K562 (cell line): ENCODE results near the gene TCF12. TPM values are rescaled to one million over a fixed set of nuclear protein-coding genes. Genes with fewer than 3 reads are reported as not detected.

Experiments
- ATF1 ChIP-seq, 2 experiments: fragments of 450-650 bp in 1 of 2; IDR thresholded peaks; 2 replicates each; pipeline ENCODE4 v1.6.1; 2016; ENCODE audit warnings: missing compliant biosample characterization in 1 of 2, missing genetic modification characterization in 1 of 2
- CXXC5 ChIP-seq: fragments of 250-450 bp; sonication (Bioruptor Pico); IDR thresholded peaks from 2 replicates; pipeline ENCODE4 v1.8.0; 2022; ENCODE audit warnings: inconsistent platforms, mild to moderate bottlenecking, moderate library complexity
- EP400 ChIP-seq: fragments of 450-650 bp; IDR thresholded peaks from 2 replicates; pipeline ENCODE4 v1.6.1; 2017; ENCODE audit warnings: antibody characterized with exemption, mild to moderate bottlenecking, moderate library complexity
- GATAD2B ChIP-seq: fragments of 450-650 bp; IDR thresholded peaks from 2 replicates; pipeline ENCODE4 v1.6.1; 2017; ENCODE audit warnings: mild to moderate bottlenecking, borderline replicate concordance
- GTF2F1 ChIP-seq: IDR thresholded peaks from 2 replicates; pipeline ENCODE4 v1.6.1; 2011; ENCODE audit warnings: low read depth, low read length, improper control_type of control experiment
- ID3 ChIP-seq, 2 experiments: fragments of 250-450 bp in 1 of 2; fragments of 450-650 bp in 1 of 2; sonication (Bioruptor Pico) in 1 of 2; IDR thresholded peaks; 2 replicates each; pipeline versions ENCODE4 v1.6.1 to v1.8.0; 2016 to 2021; ENCODE audit warnings: mild to moderate bottlenecking in 2 of 2, moderate library complexity in 2 of 2, missing compliant biosample characterization in 1 of 2, missing genetic modification characterization in 1 of 2
- KDM5B ChIP-seq: fragments of 200-600 bp; sonication (generic); IDR thresholded peaks from 2 replicates; pipeline ENCODE4 v1.6.1; 2012; ENCODE audit warnings: low read depth, mild to moderate bottlenecking, moderate library complexity, low read length, control low read depth, inconsistent platforms; ENCODE audit not compliant: insufficient replicate concordance
- L3MBTL2 ChIP-seq: fragments of 450-650 bp; IDR thresholded peaks from 2 replicates; pipeline ENCODE4 v1.6.1; 2016; ENCODE audit warnings: mild to moderate bottlenecking, moderate library complexity
- POLR2A ChIP-seq: fragments of 450-650 bp; conservative IDR thresholded peaks from 2 replicates; pipeline ENCODE4 v1.6.1; 2016
- RB1 ChIP-seq: fragments of 450-650 bp; IDR thresholded peaks from 2 replicates; pipeline ENCODE4 v1.6.1; 2017; ENCODE audit warnings: low read depth, mild to moderate bottlenecking
- RBFOX2 ChIP-seq: fragments of 200-400 bp; formaldehyde crosslinking; IDR thresholded peaks from 2 replicates; pipeline ENCODE4 v1.6.1; 2017; ENCODE audit warnings: low read depth, mild to moderate bottlenecking, low read length, moderate library complexity
- RREB1 ChIP-seq: fragments of 250-450 bp; sonication (Bioruptor Pico); IDR thresholded peaks from 2 replicates; pipeline ENCODE4 v1.4.0; 2020
- SAFB ChIP-seq: fragments of 200-400 bp; formaldehyde crosslinking; IDR thresholded peaks from 2 replicates; pipeline ENCODE4 v1.6.1; 2017; ENCODE audit warnings: low read depth, low read length, borderline replicate concordance
- SNRNP70 ChIP-seq: fragments of 200-400 bp; formaldehyde crosslinking; optimal IDR thresholded peaks from 2 replicates; pipeline ENCODE3; 2017; ENCODE audit warnings: low read depth, low read length
- TARDBP ChIP-seq: fragments of 450-650 bp; IDR thresholded peaks from 2 replicates; pipeline ENCODE4 v1.6.1; 2016
- ZBTB7A ChIP-seq: IDR thresholded peaks from 2 replicates; pipeline ENCODE4 v1.6.1; 2011; ENCODE audit warnings: low read depth, mild to moderate bottlenecking, low read length, moderate library complexity, borderline replicate concordance; ENCODE audit not compliant: control insufficient read depth
- ZNF184 ChIP-seq: sonication (generic); formaldehyde crosslinking; IDR thresholded peaks from 2 replicates; pipeline ENCODE4 v1.5.0; 2020; ENCODE audit warnings: missing genetic modification reagents
- polyA plus RNA-seq, 8 experiments: library from polyadenylated mRNA; depleted of rRNA in 4 of 8; stranded (reverse) in 5 of 8; unstranded in 3 of 8; fragments of >200 nt; fragmentation: Nextera tagmentation in 2 of 8; fragmentation: Illumina TruSeq in 1 of 8; extraction: Ambion mirVana in 2 of 8; extraction: Trizol in 1 of 8; gene quantifications; 2 replicates each; pipeline versions ENCODE4 v1.2.1 to v1.2.3, GENCODE V29; 2011 to 2014; ENCODE audit warnings: inconsistent platforms in 1 of 8, missing spikeins in 1 of 8
- total RNA-seq, 7 experiments: library from RNA; depleted of rRNA in 6 of 7; stranded (reverse); fragments of >200 nt in 6 of 7; fragmentation: Illumina TruSeq in 2 of 7; extraction: Trizol in 2 of 7; gene quantifications; 2 replicates each; pipeline versions ENCODE4 v1.2.1 to v1.2.3, GENCODE V29; 2011 to 2021; ENCODE audit warnings: low replicate concordance in 1 of 7
- TF ChIP-seq, protein P1 (sequence below): sonication (generic); formaldehyde crosslinking; IDR thresholded peaks from 2 replicates; pipeline ENCODE4 v1.9.0; 2022; ENCODE audit warnings: mild to moderate bottlenecking, missing genetic modification reagents
- TF ChIP-seq, protein P2 (sequence below), 2 experiments: fragments of 450-650 bp; IDR thresholded peaks; 2 replicates each; pipeline ENCODE4 v1.6.1; 2016

Gene TCF12
- total and polyA plus RNA-seq, 9 of the 15 experiments (the other 6 are each of a cell fraction or from before 2014, with no cell fraction given) = 10.5 to 132 (median 52.9) TPM

- peak; percentile 3; the same call in 1 of the 2 replicates for TF ChIP-seq RREB1 (CRISPR knock-in tag)
- TF ChIP-seq, protein P1, sequence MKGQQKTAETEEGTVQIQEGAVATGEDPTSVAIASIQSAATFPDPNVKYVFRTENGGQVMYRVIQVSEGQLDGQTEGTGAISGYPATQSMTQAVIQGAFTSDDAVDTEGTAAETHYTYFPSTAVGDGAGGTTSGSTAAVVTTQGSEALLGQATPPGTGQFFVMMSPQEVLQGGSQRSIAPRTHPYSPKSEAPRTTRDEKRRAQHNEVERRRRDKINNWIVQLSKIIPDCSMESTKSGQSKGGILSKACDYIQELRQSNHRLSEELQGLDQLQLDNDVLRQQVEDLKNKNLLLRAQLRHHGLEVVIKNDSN (CRISPR knock-in tag) = no peak
- TF ChIP-seq ATF1 (CRISPR knock-in tag; IDR thresholded peaks at IDR 0.05) = no peak
- peak; percentile 15; the same call in 1 of the 2 replicates for TF ChIP-seq ATF1 (tag; IDR thresholded peaks at IDR 0.05)
- TF ChIP-seq ZNF184 (CRISPR knock-in tag) = no peak
- 0 out of 2 replicates have a peak, but pooled peaks have one; percentile 13 for TF ChIP-seq GATAD2B
- TF ChIP-seq TARDBP = no peak
- TF ChIP-seq EP400 = peak; percentile 55
- peak; percentile 66; the same call in 1 of the 2 replicates for TF ChIP-seq ZBTB7A
- TF ChIP-seq, protein P2, sequence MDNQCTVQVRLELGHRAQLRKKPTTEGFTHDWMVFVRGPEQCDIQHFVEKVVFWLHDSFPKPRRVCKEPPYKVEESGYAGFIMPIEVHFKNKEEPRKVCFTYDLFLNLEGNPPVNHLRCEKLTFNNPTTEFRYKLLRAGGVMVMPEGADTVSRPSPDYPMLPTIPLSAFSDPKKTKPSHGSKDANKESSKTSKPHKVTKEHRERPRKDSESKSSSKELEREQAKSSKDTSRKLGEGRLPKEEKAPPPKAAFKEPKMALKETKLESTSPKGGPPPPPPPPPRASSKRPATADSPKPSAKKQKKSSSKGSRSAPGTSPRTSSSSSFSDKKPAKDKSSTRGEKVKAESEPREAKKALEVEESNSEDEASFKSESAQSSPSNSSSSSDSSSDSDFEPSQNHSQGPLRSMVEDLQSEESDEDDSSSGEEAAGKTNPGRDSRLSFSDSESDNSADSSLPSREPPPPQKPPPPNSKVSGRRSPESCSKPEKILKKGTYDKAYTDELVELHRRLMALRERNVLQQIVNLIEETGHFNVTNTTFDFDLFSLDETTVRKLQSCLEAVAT (IDR thresholded peaks at IDR 0.05) = peak in 1 of 2 experiments; percentile 58; a peak in 2 of 4 replicates
- peak; percentile 64 for TF ChIP-seq KDM5B
- peak; percentile 51; the same call in 1 of the 2 replicates for TF ChIP-seq RB1
- TF ChIP-seq GTF2F1 = no peak
- 0 out of 2 replicates have a peak, but pooled peaks have one; percentile 25 for TF ChIP-seq CXXC5
- peak; percentile 15; the same call in 1 of the 2 replicates for TF ChIP-seq POLR2A
- peak; percentile 66 for TF ChIP-seq RBFOX2
- no peak for TF ChIP-seq SNRNP70
- TF ChIP-seq SAFB = 0 out of 2 replicates have a peak, but pooled peaks have one; percentile 34
- TF ChIP-seq L3MBTL2 = peak; percentile 30; the same call in 1 of the 2 replicates
- no peak for TF ChIP-seq ID3 (CRISPR knock-in tag; IDR thresholded peaks at IDR 0.05)
- no peak for TF ChIP-seq ID3 (tag; IDR thresholded peaks at IDR 0.05)
Measured at GRCh38 chr15:56919609-56920366, 1.3 kb downstream of the TCF12 start (continued).
